IMR-90 (cell line): ENCODE data around the gene IREB2. TPM values are rescaled to one million over a fixed set of nuclear protein-coding genes. Genes with fewer than 3 reads are reported as not detected.

Experiments
- ATAC-seq: fragments of 200-7000 bp; cut with Tn5 transposase; 2 replicates; pipeline ENCODE4 v1.9.1; 2020; ENCODE audit warnings: low read depth, mild to moderate bottlenecking, moderate library complexity
- BruUV-seq: library from RNA; stranded (reverse); fragments of 400-500 nt; replicated peaks from 2 replicates; lab custom pipeline; 2021; lab: Mats Ljungman, UMichigan
- CTCF ChIA-PET: fragments of 300-600 bp; formaldehyde crosslinking; extraction: SDS; loops from one replicate; lab custom pipeline; 2021; ENCODE audit warnings: antibody characterized with exemption; lab: Yijun Ruan, JAX
- POLR2A ChIA-PET: fragments of 300-600 bp; sonication (Branson Sonifier 250); formaldehyde crosslinking; loops from one replicate; lab custom pipeline; 2022; ENCODE audit warnings: antibody characterized with exemption; ENCODE audit not compliant: unreplicated experiment; lab: Charles Lee
- DNase-seq: peaks from one replicate; pipeline ENCODE4 v3.0.0; 2013
- H2AFZ ChIP-seq: replicated peaks from 2 replicates; pipeline ENCODE3; 2013; ENCODE audit warnings: low read length, mild to moderate bottlenecking; ENCODE audit not compliant: poor library complexity
- H2AK5ac ChIP-seq: 2 replicates; pipeline ENCODE4 v1.6.1; 2013; ENCODE audit warnings: low read depth, low read length, inconsistent platforms
- H2AK9ac ChIP-seq: replicated peaks from 2 replicates; pipeline ENCODE3; 2013; ENCODE audit warnings: mild to moderate bottlenecking, low read depth, low read length, moderate library complexity; ENCODE audit not compliant: poor library complexity
- H2BK120ac ChIP-seq: 2 replicates; pipeline ENCODE4 v1.6.1; 2013; ENCODE audit warnings: low read depth, low read length, inconsistent platforms
- H2BK15ac ChIP-seq: 3 replicates; pipeline ENCODE4 v1.6.1; 2013; ENCODE audit warnings: low read depth, low read length, inconsistent platforms
- H2BK20ac ChIP-seq: 2 replicates; pipeline ENCODE4 v1.6.1; 2013; ENCODE audit warnings: low read depth, mild to moderate bottlenecking, inconsistent platforms, low read length, moderate library complexity
- H2BK5ac ChIP-seq: 2 replicates; pipeline ENCODE4 v1.6.1; 2013; ENCODE audit warnings: mild to moderate bottlenecking, low read depth, low read length, inconsistent platforms; ENCODE audit not compliant: poor library complexity, severe bottlenecking
- H3K14ac ChIP-seq: replicated peaks from 2 replicates; pipeline ENCODE4 v1.6.1; 2013; ENCODE audit warnings: low read depth, low read length, inconsistent platforms
- H3K18ac ChIP-seq: 2 replicates; pipeline ENCODE4 v1.6.1; 2013; ENCODE audit warnings: low read depth, low read length, control low read depth
- H3K23ac ChIP-seq: 2 replicates; pipeline ENCODE4 v1.6.1; 2013; ENCODE audit warnings: low read depth, low read length, inconsistent platforms
- H3K27ac ChIP-seq: 2 replicates; pipeline ENCODE4 v1.5.1; 2013; ENCODE audit warnings: mild to moderate bottlenecking, control low read depth, low read length; ENCODE audit not compliant: insufficient read depth
- H3K27me3 ChIP-seq: 2 replicates; pipeline ENCODE4 v1.6.1; 2013; ENCODE audit warnings: low read length; ENCODE audit not compliant: control insufficient read depth, insufficient read depth
- H3K36me3 ChIP-seq: 2 replicates; pipeline ENCODE4 v1.6.1; 2013; ENCODE audit warnings: low read length, mixed read lengths; ENCODE audit not compliant: control insufficient read depth, insufficient read depth
- H3K4ac ChIP-seq: 2 replicates; pipeline ENCODE4 v1.6.1; 2013; ENCODE audit warnings: low read depth, low read length, inconsistent platforms
- H3K4me1 ChIP-seq: 2 replicates; pipeline ENCODE4 v1.6.1; 2013; ENCODE audit warnings: low read length, mixed read lengths; ENCODE audit not compliant: control insufficient read depth, insufficient read depth
- H3K4me2 ChIP-seq: 2 replicates; pipeline ENCODE4 v1.6.1; 2013; ENCODE audit warnings: low read depth, mild to moderate bottlenecking, control low read depth, low read length, moderate library complexity
- H3K4me3 ChIP-seq: 2 replicates; pipeline ENCODE4 v1.5.1; 2013; ENCODE audit warnings: low read depth, mild to moderate bottlenecking, control low read depth, low read length, moderate library complexity; ENCODE audit not compliant: insufficient read depth
- H3K56ac ChIP-seq: 2 replicates; pipeline ENCODE4 v1.6.1; 2013; ENCODE audit warnings: low read length, inconsistent platforms; ENCODE audit not compliant: insufficient read depth; ENCODE audit errors: extremely low read depth
- H3K79me1 ChIP-seq, 2 experiments: 2 replicates each; pipeline ENCODE4 v1.6.1; 2013; ENCODE audit warnings: low read length in 2 of 2, inconsistent platforms in 1 of 2, low read depth in 1 of 2
- H3K9ac ChIP-seq: 2 replicates; pipeline ENCODE4 v1.6.1; 2013; ENCODE audit warnings: low read depth, low read length, control low read depth
- H3K9me1 ChIP-seq: 2 replicates; pipeline ENCODE4 v1.6.1; 2013; ENCODE audit warnings: low read length, inconsistent platforms; ENCODE audit not compliant: insufficient read depth
- H3K9me3 ChIP-seq: 2 replicates; pipeline ENCODE4 v1.6.1; 2013; ENCODE audit warnings: low read length; ENCODE audit not compliant: control insufficient read depth, insufficient read depth
- H4K20me1 ChIP-seq: 2 replicates; pipeline ENCODE4 v1.6.1; 2013; ENCODE audit warnings: low read length, inconsistent platforms; ENCODE audit not compliant: insufficient read depth
- H4K5ac ChIP-seq: 2 replicates; pipeline ENCODE4 v1.6.1; 2013; ENCODE audit warnings: mild to moderate bottlenecking, low read depth, low read length, control low read depth
- H4K8ac ChIP-seq, 2 experiments: 2 replicates each; pipeline ENCODE4 v1.6.1; 2013; ENCODE audit warnings: low read depth in 2 of 2, low read length in 2 of 2, control low read depth in 1 of 2, inconsistent platforms in 1 of 2
- H4K91ac ChIP-seq: 2 replicates; pipeline ENCODE4 v1.6.1; 2013; ENCODE audit warnings: low read depth, low read length, inconsistent platforms; ENCODE audit not compliant: insufficient read depth
- CTCF ChIP-seq: conservative IDR thresholded peaks from 2 replicates; pipeline ENCODE4 v1.5.1; 2012; ENCODE audit warnings: mild to moderate bottlenecking, low read depth, low read length, improper control_type of control experiment
- MAZ ChIP-seq: IDR thresholded peaks from 2 replicates; pipeline ENCODE4 v1.6.1; 2012; ENCODE audit warnings: low read depth, mild to moderate bottlenecking, low read length, improper control_type of control experiment, moderate library complexity, borderline replicate concordance
- NFE2L2 ChIP-seq: fragments of 150-350 bp; IDR thresholded peaks from 2 replicates; pipeline ENCODE4 v1.6.1; 2016; ENCODE audit warnings: low read depth, mild to moderate bottlenecking, low read length
- POLR2A ChIP-seq: IDR thresholded peaks from 2 replicates; pipeline ENCODE4 v1.6.1; 2012; ENCODE audit warnings: mild to moderate bottlenecking, low read depth, low read length
- WGBS, 2 experiments: methylation state at CpG; one replicate each; pipeline versions ENCODE4 v1.1.5 to v1.1.7; 2013; ENCODE audit warnings: missing lambda C conversion rate in 2 of 2; ENCODE audit not compliant: insufficient read length in 1 of 2; ENCODE audit errors: extremely low coverage in 2 of 2; 5-methylcytosine and 5-hydroxymethylcytosine counted together
- dilution Hi-C: fragments of 300-500 bp; cut with HindIII; formaldehyde crosslinking; loops from one replicate; pipeline ENCODE4 v1.14.3; 2018; ENCODE audit warnings: low sequenced_read_pairs; ENCODE audit not compliant: unreplicated experiment
- in situ Hi-C: fragments of 300-500 bp; cut with MboI; formaldehyde crosslinking; loops from 3 replicates; pipeline ENCODE4 v1.14.3; 2019; ENCODE audit warnings: low sequenced_read_pairs, inconsistent platforms, mixed read lengths
- intact Hi-C: fragments of 100-400 bp; cut with micrococcal nuclease; formaldehyde crosslinking; loops from 2 replicates; pipeline ENCODE4 v1.10.0; 2022
- polyA plus RNA-seq, 3 experiments: library from polyadenylated mRNA; depleted of rRNA; stranded (reverse); fragments of >200 nt; gene quantifications; 2 replicates each; pipeline ENCODE4 v1.2.3, GENCODE V29; 2012; ENCODE audit warnings: low replicate concordance in 1 of 3
- total RNA-seq: library from RNA; depleted of rRNA; stranded (reverse); fragments of >200 nt; gene quantifications from 2 replicates; pipeline ENCODE4 v1.2.3, GENCODE V29; 2012

Gene IREB2
- total and polyA plus RNA-seq, 2 of the 4 experiments (the other 2 are of a cell fraction), result 12.2 to 13.5 TPM

GRCh38 chr15:78444255-78444654 is 6.2 kb downstream of the IREB2 start:
- peaks cover 6% of the 10 kb centered on the region; the same call in 1 of the 2 replicates for H3K9me1 ChIP-seq
- in situ Hi-C loops (loop anchor here (25.0 kb wide), 1 partner anchor 482 kb away; no protein-coding TSS in a partner anchor), dilution Hi-C loops (no loop called here), intact Hi-C loops (no loop called here)
- H2BK15ac ChIP-seq, result no peak overlapping the region
- no peak overlapping the region for H3K9ac ChIP-seq
- no TSS peak for BruUV-seq
- ChIA-PET CTCF (no interaction called here), POLR2A (no interaction called here)
- H3K56ac ChIP-seq, result no peak overlapping the region
- H2BK20ac ChIP-seq, result no peak overlapping the region
- H3K4me3 ChIP-seq, result no peak overlapping the region
- H3K9me3 ChIP-seq, result no peaks in the 10 kb centered on the region
- H4K5ac ChIP-seq, result no peak overlapping the region
- H2BK5ac ChIP-seq, result no peak overlapping the region
- no CpG with 5 or more reads among the region's 1 CpG for WGBS, 2 experiments
- TF ChIP-seq CTCF (no peak), POLR2A (no peak), MAZ (no peak), NFE2L2 (no peak)
- peaks cover 58% of the 10 kb centered on the region for H4K20me1 ChIP-seq
- H3K27me3 ChIP-seq, result no peaks in the 10 kb centered on the region
- H2AFZ ChIP-seq, result no peak overlapping the region
- DNase-seq (no peak), ATAC-seq (no peak)
- H3K79me1 ChIP-seq, result peaks cover 29 to 69% of the 10 kb centered on the region in 2 experiments
- H3K4me2 ChIP-seq, result no peak overlapping the region
- H3K27ac ChIP-seq, result no peak overlapping the region
- no peak overlapping the region for H2BK120ac ChIP-seq
- H3K23ac ChIP-seq, result no peak overlapping the region
- H3K18ac ChIP-seq, result no peak overlapping the region
- no peak overlapping the region for H4K91ac ChIP-seq
- no peak overlapping the region for H2AK5ac ChIP-seq
- peaks cover 9% of the 10 kb centered on the region for H3K4me1 ChIP-seq
- no peak overlapping the region for H3K14ac ChIP-seq
- no peak overlapping the region for H3K4ac ChIP-seq
- H2AK9ac ChIP-seq, result no peak overlapping the region
- H4K8ac ChIP-seq, result no peak overlapping the region
- peaks cover 31% of the 10 kb centered on the region for H3K36me3 ChIP-seq
